IPS-15b (cell line): ENCODE data around the gene HPD.

ENCODE experiments used
- H3K27me3 ChIP-seq: one replicate; pipeline ENCODE4 v1.6.1; 2013; ENCODE audit warnings: low read length; ENCODE audit not compliant: control insufficient read depth, insufficient read depth
- H3K36me3 ChIP-seq: one replicate; pipeline ENCODE4 v1.6.1; 2013; ENCODE audit warnings: low read length; ENCODE audit not compliant: control insufficient read depth, insufficient read depth
- H3K4me1 ChIP-seq: one replicate; pipeline ENCODE4 v1.6.1; 2013; ENCODE audit warnings: mild to moderate bottlenecking, low read length; ENCODE audit not compliant: control insufficient read depth, insufficient read depth
- H3K4me3 ChIP-seq: one replicate; pipeline ENCODE4 v1.5.1; 2013; ENCODE audit warnings: low read depth, low read length
- H3K9ac ChIP-seq: one replicate; pipeline ENCODE4 v1.6.1; 2013; ENCODE audit warnings: low read depth, mild to moderate bottlenecking, low read length
- H3K9me3 ChIP-seq: one replicate; pipeline ENCODE4 v1.6.1; 2013; ENCODE audit warnings: mild to moderate bottlenecking, low read length; ENCODE audit not compliant: control insufficient read depth, insufficient read depth

Gene HPD

DNA sequence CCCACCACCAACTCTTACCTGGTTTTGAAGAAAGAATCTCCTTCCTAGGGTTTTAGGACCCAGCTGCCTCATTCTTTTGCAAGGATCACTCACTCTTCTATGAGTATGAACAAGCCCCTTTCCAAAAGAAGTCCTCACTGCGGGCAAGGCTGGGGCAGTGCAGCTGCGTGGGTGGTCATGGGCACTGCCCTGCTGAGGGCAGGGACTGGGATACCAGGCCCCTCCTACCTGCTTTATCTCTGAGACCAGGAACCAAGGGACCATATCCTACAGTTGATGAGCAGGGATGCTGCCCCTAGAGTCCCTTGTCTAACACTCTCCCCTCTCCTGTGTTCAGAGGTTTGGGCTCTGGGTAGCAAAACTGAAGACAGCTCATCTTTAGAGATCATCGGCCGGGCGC, 20.5 kb downstream of the HPD start:
- Histone ChIP-seq H3K27me3 (no peaks in the 10 kb centered on the region), H3K4me3 (no peak overlapping the region), H3K9me3 (no peaks in the 10 kb centered on the region), H3K9ac (no peak overlapping the region), H3K4me1 (no peaks in the 10 kb centered on the region), H3K36me3 (no peaks in the 10 kb centered on the region)

DNA sequence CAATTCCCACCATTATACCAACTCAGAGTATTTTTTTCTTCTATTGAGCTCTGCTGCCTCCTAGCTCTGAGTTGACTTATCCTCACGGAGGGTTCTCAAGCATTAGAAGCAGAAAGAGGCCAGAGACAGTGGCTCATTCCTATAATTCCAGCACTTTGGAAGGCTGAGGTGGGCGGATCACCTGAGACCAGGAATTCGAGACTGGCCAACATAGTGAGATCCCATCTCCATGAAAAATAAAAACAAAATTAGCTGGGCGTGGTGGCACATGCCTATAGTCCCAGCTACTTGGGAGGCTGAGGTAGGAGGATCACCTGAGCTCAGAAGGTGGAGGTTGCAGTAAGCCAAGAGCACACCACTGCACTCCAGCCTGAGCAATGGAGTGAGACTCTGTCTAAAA, 21.0 kb downstream of the HPD start:
- H3K9ac ChIP-seq, result no peak overlapping the region
- no peak overlapping the region for H3K4me3 ChIP-seq
- no peaks in the 10 kb centered on the region for H3K4me1 ChIP-seq
- H3K36me3 ChIP-seq, result no peaks in the 10 kb centered on the region
- no peaks in the 10 kb centered on the region for H3K27me3 ChIP-seq
- H3K9me3 ChIP-seq, result no peaks in the 10 kb centered on the region

DNA sequence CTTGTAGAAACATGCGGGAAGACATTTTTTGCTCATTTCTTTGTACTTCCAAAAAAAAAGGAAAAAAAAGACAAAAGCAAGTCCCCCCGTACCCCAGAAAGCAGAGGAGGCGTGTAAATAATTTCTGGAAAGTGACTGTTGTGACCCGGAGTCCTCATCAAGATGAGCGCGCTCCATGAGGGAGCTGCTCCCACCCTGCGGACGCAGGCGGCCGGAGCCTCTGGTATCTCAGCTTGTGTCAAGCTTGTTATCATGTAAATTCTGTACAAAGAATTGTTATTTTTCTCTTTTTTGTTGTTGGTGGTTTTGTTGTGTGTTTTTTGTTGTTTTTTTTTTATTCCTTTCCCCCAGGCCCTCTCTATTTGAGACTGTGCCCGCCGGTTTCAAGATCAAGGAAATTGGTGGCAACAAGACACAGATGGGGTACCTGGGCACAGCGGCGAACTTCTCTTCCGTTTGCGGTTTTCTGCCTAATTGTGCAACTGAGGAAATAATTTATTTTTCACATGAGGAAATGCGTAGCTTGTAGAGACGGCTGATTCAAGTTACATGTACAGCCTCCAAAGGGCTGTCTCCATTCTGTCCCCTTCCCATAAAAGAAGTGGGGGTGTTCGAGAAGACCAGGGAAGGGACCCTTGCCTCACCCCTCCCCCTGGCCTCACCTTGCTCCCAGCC, 27.0 kb downstream of the HPD start:
- Histone ChIP-seq H3K36me3 (peaks cover 25% of the 10 kb centered on the region), H3K9me3 (no peaks in the 10 kb centered on the region), H3K27me3 (no peaks in the 10 kb centered on the region), H3K9ac (no peak overlapping the region), H3K4me3 (no peak overlapping the region), H3K4me1 (no peaks in the 10 kb centered on the region)

DNA sequence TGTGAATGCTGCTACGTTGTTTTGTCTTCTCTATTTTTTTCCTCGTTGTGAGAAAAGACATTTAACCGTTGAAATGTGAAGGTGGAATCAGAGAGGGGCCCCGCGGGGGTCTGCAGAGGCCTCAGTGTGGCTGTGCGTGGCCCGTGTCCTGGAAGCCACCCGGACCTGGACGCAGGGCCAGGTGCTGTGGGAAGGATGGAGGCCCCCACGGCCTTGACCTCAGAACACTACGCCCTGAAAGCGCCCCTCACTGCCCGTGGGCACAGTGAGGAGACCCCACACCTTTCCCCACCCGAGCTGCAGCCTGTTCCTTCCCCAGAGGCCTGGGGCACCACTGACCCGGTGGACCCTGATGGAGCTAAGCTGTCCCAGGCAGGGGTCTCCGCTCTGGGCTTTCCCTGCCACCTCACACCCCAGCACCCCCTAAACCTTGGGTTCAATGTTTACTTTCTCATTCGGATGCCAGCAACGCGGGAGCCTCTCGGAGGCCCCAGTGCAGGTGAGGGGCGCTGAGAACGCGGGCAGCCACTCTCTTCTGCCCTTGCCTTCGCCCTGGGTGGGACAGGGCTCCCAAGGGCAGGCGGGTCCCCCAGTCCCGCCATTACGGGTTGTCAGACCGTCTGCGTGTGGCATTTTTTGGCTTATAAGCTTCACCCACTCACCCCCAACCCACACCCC, 27.9 kb downstream of the HPD start:
- no peak overlapping the region for H3K9ac ChIP-seq
- H3K27me3 ChIP-seq, result no peaks in the 10 kb centered on the region
- H3K4me1 ChIP-seq, result no peaks in the 10 kb centered on the region
- no peaks in the 10 kb centered on the region for H3K9me3 ChIP-seq
- H3K36me3 ChIP-seq, result peaks cover 32% of the 10 kb centered on the region
- H3K4me3 ChIP-seq, result no peak overlapping the region

DNA sequence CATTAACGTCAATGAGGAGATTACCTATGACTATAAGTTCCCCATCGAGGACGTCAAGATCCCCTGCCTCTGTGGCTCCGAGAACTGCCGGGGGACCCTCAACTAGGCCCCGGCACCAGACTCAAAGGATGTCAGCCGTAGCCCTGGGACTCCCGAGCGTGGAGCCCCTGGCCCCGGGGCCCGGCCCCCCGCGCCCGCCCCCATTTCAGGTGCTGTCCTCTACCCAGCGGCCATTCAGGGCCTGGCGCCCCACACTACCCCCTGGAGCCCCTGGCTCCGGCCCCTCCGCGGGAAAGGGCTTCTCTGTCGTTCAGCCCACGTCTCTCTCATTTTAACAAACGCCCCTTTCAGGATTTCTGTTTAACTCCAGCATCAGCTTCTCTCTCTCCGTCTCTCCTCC, 28.5 kb downstream of the HPD start:
- Histone ChIP-seq H3K9me3 (no peaks in the 10 kb centered on the region), H3K4me1 (no peaks in the 10 kb centered on the region), H3K4me3 (no peak overlapping the region), H3K36me3 (peaks cover 32% of the 10 kb centered on the region), H3K27me3 (no peaks in the 10 kb centered on the region), H3K9ac (no peak overlapping the region)

DNA sequence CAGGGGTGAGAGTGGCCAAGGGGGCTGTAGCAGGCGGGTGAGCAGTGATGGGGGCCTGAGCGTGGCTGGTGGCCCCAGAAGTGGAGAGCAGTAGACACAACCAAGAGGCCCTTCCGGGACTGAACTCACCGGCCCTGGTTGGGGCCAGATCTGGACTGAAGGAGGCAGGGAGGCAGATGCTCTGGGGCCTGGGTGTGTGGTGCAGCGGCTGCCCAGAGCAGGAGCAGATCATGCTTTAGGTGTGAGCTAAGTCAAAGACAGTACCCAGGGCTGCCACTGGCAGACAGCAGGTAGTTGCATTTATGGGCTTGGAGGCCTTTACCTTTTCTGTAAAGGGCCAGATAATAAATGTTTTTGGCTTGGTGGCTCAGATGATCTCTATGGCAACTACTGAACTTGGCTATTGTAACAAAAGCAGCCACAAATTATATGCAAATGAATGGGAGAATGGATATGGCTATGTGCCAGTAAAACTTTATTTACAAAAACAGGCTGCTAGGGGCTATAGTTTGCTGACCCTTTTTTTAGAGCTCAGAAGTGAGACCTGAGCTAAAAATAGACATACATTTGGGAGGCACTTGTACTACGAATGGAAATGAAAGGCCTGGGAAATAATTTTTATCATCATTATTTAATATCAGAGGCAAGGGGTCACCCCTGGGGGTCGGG, 29.3 kb downstream of the HPD start:
- Histone ChIP-seq H3K9ac (no peak overlapping the region), H3K4me3 (no peak overlapping the region), H3K27me3 (no peaks in the 10 kb centered on the region), H3K4me1 (no peaks in the 10 kb centered on the region), H3K36me3 (peaks cover 36% of the 10 kb centered on the region), H3K9me3 (no peaks in the 10 kb centered on the region)

DNA sequence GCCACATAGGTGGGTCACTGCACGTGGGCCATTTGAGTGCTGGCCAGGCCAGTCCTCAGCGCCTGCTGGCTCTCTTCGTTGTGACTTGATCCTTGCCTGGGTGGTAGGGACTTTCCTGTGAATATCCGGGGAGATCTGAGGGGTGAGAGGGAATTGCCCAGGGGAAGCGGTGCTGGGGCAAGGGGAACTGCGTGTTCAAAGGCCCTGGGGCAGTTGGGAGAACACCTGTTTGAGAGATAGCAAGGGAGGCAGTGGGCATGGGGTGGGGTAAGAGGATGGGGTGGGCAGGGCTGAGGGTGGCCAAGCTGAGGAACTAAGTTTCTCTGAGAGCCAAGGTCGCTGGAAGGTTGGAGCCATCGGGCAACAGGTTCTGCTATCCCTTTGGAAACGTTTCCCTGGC, 29.8 kb downstream of the HPD start:
- no peaks in the 10 kb centered on the region for H3K27me3 ChIP-seq
- H3K36me3 ChIP-seq, result peaks cover 37% of the 10 kb centered on the region
- H3K9me3 ChIP-seq, result no peaks in the 10 kb centered on the region
- no peaks in the 10 kb centered on the region for H3K4me1 ChIP-seq
- H3K9ac ChIP-seq, result no peak overlapping the region
- H3K4me3 ChIP-seq, result no peak overlapping the region

DNA sequence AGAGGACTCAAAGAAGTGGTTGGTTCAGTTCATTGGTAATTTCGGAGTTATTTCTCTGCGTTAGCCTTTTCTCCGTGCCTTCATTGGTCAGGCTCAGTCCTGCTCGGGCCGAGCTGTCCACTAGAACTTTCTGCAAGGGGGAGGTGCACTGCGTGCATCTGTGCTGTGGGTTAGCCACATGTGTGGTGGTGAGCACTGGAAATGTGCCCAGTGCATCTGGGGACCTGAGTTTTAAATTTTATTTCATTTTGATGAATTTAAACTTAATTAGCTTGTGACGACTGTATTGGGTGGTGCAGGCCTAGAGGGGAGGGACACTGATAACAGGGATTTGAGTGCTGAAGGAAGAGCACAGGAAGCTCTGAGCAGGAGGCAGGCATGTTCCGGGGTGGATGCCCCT, 30.4 kb downstream of the HPD start:
- Histone ChIP-seq H3K4me3 (no peak overlapping the region), H3K9me3 (no peaks in the 10 kb centered on the region), H3K4me1 (no peaks in the 10 kb centered on the region), H3K36me3 (peaks cover 42% of the 10 kb centered on the region), H3K27me3 (no peaks in the 10 kb centered on the region), H3K9ac (no peak overlapping the region)

DNA sequence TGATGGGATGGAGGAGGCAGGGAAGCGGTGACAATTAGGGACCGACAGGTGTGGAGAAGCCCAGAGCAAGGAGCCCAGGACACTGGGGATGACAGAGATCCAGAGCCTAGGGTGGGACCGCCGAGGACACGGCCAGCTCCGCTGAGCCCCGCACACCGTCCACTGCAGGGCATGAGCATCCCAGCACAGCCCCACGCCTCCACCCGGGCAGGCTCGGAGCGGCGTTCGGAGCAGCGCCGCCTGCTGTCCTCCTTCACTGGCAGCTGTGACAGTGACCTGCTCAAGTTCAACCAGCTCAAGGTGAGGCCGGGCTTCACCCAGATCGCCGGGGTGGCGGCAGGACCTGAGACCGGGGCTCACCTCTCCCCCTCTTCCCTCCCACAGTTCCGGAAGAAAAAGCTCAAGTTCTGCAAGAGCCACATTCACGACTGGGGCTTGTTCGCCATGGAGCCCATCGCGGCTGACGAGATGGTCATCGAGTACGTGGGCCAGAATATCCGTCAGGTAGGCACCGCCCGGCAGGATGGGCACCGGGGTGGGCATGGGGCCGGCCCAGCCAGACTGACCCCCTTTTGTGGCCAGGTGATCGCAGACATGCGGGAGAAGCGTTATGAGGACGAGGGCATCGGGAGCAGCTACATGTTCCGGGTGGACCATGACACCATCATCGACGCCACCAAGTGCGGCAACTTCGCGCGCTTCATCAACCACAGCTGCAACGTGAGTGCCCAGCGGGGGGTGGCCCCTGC, 31.1 kb downstream of the HPD start:
- no peaks in the 10 kb centered on the region for H3K4me1 ChIP-seq
- no peak overlapping the region for H3K9ac ChIP-seq
- no peaks in the 10 kb centered on the region for H3K9me3 ChIP-seq
- no peaks in the 10 kb centered on the region for H3K27me3 ChIP-seq
- no peak overlapping the region for H3K4me3 ChIP-seq
- H3K36me3 ChIP-seq, result peaks cover 47% of the 10 kb centered on the region

DNA sequence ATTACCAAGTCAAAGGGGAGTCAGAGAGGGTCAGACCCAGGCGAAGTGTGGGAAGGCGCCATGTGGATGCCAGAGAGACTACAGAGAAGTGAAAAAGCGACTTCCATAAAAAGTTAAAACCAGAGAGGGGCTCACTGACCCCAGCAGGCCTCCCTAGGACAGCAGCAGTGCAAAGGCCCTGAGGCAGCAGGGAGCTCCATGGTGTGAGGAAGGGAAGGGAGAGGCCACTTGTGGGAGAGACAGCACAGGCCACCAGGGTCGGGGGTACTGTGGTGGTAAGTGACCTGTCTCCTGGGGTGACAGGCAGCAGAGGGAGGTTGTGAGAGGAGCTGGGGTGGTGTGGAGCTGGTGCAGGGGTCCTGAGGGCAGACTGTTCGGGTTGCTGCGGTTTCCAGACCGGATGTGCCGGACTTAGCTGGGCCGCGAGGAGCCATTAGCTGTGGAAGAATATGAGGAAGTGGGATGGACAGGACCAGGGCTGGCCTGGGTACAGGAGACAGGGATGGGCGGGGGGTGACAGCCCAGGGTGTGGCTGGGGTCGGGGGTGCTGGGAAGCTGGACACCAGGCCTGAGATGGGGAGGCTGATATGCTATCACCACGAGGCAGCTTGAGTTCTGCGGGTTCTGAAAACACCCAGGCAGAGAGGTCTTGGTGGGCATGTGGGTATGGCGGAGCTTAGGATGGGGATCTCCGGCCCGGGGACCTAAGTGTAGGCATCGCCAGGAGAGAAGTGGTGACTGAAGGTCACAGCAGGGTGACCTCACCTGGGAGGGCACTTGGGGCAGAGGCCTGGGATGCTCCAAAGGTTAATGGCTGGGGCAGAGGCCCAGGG, 32.1 kb downstream of the HPD start:
- H3K9me3 ChIP-seq, result no peaks in the 10 kb centered on the region
- H3K9ac ChIP-seq, result no peak overlapping the region
- no peaks in the 10 kb centered on the region for H3K27me3 ChIP-seq
- H3K36me3 ChIP-seq, result peaks cover 55% of the 10 kb centered on the region
- H3K4me3 ChIP-seq, result no peak overlapping the region
- H3K4me1 ChIP-seq, result no peaks in the 10 kb centered on the region

DNA sequence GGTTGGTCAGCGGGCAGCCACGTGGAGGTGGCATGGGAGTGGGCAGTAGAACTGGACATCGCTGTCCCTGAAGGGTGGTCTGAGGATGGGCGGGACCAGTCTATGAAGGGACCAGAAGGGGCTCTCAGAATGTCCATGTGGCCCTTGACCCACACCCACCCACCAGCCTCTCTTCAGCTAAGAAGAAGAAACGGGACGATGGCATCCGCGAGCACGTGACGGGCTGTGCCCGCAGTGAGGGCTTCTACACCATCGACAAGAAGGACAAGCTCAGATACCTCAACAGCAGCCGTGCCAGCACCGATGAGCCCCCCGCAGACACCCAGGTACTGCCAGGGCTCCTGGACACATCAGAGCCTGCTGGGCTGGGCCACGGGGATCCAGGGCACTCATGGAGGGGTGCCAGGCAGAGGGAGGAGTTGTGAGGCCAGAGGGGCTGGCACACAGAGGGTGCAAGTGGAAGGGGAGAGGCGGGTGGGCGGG, 33.6 kb downstream of the HPD start:
- peaks cover 49% of the 10 kb centered on the region for H3K36me3 ChIP-seq
- H3K9me3 ChIP-seq, result no peaks in the 10 kb centered on the region
- no peak overlapping the region for H3K9ac ChIP-seq
- no peak overlapping the region for H3K4me3 ChIP-seq
- H3K27me3 ChIP-seq, result no peaks in the 10 kb centered on the region
- no peaks in the 10 kb centered on the region for H3K4me1 ChIP-seq
